Left ventricle myocardium superior (tissue), 1 donor: ENCODE data around the gene MYCL. TPM values are rescaled to one million over a fixed set of nuclear protein-coding genes. Genes with fewer than 3 reads are reported as not detected.

Source experiments
- ATAC-seq: fragments of 200-7000 bp; cut with Tn5 transposase; one replicate; pipeline ENCODE4 v1.9.1; 2020; ENCODE audit warnings: mild to moderate bottlenecking, moderate library complexity
- DNase-seq: peaks from one replicate; pipeline ENCODE4 v3.0.0-alpha.2; 2020
- intact Hi-C: fragments of 100-400 bp; cut with micrococcal nuclease; formaldehyde crosslinking; loops from one replicate; pipeline ENCODE4 v1.11.0; 2022
- total RNA-seq: library from RNA; stranded (reverse); fragmentation: NEBNext Ultra II Directional; extraction: Animal tissue kit (Norgen Biotek cat#: 25700); gene quantifications from one replicate; pipeline ENCODE4 v1.2.1, GENCODE V29; 2021
- donor health status: DM: no; HTN: yes; CAD: no; lungs with severe emphysema.

Gene MYCL
- total RNA-seq, 1 donor from 2014 or later, result 1.5 TPM

DNA sequence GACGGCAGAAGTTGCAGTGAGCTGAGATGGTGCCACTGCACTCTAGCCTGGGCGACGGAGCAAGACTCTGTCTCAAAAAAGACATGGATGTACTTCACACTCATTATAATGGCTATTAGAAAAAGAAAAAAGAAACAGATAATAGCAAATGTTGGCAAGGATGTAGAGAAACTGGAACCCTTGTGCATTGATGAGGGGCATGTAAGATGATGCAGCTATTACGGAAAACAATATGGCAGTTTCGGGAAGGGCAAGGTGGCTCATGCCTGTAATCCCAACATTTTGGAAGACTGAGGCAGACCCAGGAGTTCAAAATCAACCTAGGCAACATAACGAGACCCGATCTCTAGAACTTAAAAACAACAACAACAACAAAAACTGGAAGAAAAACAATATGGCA lies 40.7 kb downstream of the MYCL start:
- no peak for ATAC-seq
- intact Hi-C loops, result no loop called here
- no peak for DNase-seq

DNA sequence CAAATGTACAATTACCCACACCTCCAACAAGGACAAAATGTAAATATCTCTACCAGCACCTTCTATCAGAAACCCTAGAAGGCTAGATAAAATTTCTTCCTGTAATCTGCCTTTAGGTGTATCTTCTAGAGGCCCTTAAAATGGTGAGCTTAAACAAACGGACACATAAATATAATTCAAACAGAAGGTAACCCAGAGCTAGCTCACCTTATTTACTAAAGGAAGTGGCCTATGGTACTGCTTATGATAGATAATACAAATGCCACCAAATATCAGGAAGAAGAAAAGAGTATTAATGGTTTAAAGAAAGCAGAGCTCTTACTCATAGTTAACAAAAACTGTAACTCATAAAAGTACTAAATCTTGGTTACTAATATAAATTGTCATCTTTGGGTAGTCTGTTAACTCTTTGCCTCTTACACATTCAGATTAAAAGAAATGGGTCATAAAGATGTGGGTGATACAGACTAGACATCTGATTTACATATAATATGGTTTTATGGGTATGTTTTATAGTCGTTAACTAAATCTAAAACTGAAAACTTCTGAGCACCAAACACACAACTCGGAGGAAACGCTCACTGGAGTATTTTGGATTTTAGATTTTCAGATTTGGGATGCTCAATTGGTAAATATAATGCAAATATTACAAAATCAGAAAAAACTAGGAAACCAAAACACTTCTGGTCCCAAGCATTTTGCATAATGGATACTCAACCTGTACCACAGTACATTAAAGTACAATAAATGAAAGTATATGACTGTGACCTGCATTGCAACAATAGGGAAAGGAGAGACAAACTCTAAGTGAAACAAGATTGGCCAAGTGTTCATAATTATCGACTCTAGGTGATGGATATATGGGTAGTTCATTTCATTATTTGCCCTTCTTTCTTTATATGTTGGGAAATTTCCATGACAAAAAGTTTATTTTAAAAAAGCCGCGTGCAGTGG lies 41.6 kb downstream of the MYCL start:
- ATAC-seq, result no peak
- intact Hi-C loops, result no loop called here
- no peak for DNase-seq

- DNase-seq (no peak), ATAC-seq (no peak)
- intact Hi-C loops, result no loop called here
Observed at GRCh38 chr1:39858315-39858714, 43.4 kb downstream of the MYCL start.

DNA sequence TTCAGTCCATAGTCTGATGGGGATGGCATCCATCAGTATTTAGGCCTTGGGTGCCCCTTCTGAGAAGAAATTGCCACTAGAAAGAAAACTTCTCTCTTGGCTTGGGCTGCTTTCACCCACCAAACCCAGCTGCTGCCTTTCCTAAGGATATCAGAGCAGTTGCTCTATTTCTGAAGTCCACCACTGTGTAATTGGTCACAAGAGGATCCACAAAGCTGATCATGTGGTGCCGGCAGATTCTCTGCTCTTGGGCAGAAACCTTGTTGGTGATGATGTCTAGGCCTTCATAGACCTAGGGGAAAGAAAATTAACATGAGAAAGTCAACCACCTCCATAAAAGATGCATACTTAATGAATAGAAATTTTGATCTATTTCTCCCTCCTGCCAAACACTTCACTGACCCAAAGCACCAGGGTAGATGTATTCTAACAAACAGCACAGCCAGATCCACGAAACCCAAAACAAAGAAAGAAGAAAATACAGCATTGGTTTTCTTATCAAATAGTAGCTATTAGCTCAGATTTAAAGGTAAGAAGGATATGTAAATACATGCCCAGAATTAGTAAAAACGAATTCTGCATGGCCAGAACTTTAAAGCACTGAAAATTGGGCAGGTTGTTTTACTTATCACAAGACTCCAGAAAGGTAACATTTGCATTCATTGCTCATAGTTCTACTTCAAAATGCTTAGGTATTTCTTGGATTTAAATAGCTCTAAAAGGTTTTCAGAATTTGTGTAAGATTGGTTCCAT lies 44.4 kb downstream of the MYCL start:
- DNase-seq (no peak), ATAC-seq (no peak)
- intact Hi-C loops, result no loop called here

- intact Hi-C loops, result no loop called here
- ATAC-seq, result no peak
- no peak for DNase-seq
Observed at GRCh38 chr1:39854738-39855137, 47.0 kb downstream of the MYCL start.

DNA sequence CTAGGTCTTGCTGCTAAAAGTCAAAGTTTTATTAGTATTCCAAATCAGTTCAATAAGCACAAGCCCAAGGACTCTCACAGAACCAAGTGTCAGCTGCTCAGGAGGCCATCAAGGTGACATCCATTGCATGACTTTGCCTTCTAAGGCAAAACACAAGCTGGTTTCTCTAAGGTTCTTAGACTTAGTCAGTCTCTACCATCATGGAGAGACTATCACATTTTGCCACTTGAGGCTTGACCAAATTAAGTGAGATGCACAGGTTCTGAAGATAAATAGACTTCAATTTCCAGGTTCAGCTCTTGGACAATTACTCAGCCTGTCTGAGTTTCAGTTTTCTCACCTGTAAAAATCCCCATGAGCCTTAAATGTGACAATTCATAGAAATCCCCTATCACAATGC lies 47.4 kb downstream of the MYCL start:
- ATAC-seq, result no peak
- DNase-seq, result no peak
- intact Hi-C loops, result no loop called here

DNA sequence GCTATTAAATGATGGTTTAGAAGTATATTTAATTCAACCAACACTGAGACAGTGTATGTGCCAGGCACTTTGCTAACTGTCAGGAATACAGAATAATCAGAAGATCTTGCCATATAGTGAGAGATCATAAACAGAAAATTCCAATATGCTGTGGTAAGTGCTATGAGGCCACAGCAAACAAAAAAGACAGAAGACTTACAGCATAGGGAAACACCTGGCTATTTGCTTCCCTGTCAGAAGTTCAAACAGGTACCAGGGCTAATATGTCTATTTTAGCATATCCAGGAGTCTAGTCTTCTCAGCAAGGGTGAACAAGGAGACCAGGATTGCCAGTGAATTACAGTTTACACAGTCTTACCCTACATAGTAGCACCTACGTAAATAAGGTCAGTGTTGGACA lies 48.8 kb downstream of the MYCL start:
- DNase-seq (no peak), ATAC-seq (no peak)
- intact Hi-C loops, result no loop called here

DNA sequence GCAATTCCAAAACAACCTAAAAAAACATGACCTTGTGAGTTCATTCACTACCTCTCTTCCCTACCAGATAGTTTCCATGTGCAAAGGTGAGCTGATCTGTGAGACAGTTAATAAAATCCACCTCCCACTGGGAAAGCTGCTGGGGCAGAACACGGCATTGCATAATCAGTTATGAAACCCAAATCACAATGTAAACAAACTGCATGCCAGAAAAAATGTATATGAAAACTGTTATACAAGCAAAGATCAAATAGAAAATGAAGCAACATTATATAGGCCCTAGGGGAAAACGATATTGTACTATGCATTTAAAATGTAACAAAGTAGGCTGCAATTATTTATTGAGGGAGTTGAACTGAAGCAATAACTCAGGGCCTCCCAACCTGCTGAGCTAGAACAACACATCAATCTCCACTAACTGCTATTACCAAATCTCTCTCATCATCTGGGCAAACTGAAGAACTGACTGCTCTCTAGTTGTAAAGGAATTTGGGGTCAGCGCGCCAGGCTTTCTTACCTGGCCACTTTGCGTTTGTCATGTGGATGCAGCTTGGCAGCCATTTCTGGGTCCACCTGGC lies 49.4 kb downstream of the MYCL start:
- ATAC-seq (no peak), DNase-seq (no peak)
- intact Hi-C loops, result no loop called here

GRCh38 chr1:39850606-39851216 lies 51.0 kb downstream of the MYCL start:
- no peak for DNase-seq

DNA sequence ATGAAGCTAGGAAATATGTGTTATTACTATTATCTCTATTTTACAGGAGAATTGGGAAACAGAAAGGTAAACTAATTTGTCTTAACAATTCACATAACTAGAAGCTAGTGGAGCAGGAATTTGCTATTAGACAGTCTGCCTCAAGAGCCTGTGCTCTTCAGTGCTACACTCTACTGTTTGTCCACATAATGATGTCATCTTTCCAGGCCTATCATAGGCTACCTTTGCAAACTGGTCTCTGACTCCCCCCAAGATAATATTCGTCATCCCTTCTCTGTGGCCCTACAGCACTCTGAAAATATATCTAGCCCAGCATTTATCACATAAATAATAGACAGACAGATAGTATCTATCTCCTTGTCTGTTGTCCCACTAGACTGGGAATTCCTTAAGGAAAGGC lies 52.5 kb downstream of the MYCL start:
- ATAC-seq (no peak), DNase-seq (no peak)
- intact Hi-C loops, result no loop called here

More at GRCh38 chr1:39850606-39851216, 51.0 kb downstream of the MYCL start:
- no peak for ATAC-seq
- intact Hi-C loops, result no loop called here

DNA sequence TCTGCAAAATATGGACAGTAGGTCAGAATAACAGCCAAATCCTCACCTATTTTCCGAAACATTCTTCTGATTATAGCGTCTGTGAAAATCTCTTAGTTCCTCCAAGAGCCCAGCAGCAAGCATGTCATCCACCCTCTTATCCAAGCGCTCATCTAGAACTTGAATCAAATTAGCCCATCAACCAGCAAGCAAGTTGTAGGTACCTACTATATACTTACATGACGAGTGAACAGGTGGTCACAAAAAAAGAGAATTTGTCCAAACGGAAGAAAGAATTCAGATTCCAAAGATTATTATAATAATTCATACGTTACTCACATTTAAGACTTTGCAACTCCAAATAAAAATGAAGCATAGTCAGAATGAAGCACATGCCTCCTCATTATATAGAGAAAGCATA lies 53.8 kb downstream of the MYCL start:
- DNase-seq (no peak), ATAC-seq (no peak)
- intact Hi-C loops, result no loop called here

GRCh38 chr1:39846796-39847195 lies 54.9 kb downstream of the MYCL start:
- intact Hi-C loops, result no loop called here
- DNase-seq (no peak), ATAC-seq (no peak)

DNA sequence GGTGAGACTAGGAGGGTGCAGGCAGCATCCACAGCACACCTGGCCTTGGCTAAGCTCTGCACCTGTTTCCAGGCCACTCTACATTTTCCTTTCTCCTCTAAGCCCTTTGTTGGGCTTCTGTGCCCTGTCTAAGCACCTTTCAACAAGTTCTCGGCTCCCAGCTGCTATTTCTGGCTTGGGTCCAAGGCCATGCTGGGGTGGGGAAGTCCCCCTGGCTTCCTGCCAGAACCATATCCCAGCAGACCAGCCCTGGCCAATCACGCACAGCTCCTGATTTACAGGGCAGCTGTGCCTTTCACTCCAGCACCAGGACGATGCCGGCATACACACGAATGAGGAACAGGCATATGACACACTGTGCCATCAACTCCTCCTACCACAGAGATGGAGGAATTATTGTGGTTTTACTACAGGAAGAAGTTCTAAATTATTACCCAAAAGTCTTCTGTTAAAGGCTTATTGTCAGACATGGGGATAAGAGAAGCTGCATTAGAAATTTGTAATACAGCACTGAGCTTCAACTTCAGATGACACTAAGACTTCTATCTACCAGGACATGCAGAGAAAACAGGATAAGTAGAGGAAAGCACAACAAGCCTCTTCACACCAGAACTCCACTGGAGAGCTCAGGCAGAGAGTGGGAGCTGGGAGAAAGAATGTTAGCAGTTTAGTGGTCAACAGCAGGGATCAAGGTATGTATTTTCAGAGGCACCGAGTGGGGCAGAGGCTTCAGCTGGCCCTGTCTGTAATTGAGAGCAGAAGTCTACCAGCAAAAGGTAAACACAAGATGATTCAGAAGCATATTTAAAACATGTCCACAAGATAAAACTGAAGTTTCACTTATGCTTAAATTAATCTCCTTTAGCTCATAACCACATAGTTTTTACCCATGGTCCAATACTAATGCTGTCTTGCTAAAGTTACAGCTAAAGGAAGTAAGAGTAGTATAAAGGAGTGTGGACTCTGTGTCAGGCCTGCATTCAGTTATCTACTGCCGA lies 55.8 kb downstream of the MYCL start:
- ATAC-seq, result peak; percentile 96
- intact Hi-C loops, result no loop called here
- peak; percentile 85 for DNase-seq

Other genes with a start within 250 kb of the MYCL start
- gene NT5C1A, start 229.8 kb downstream of the MYCL start, total RNA-seq, result 39.6 TPM
- 2.4 TPM for gene HPCAL4, start 210.5 kb downstream of the MYCL start, total RNA-seq
- 33.7 TPM for gene PPIE, start 163.0 kb downstream of the MYCL start, total RNA-seq
- gene OXCT2, start 130.6 kb downstream of the MYCL start, total RNA-seq, result 0.77 TPM
- gene BMP8B, start 113.1 kb downstream of the MYCL start, total RNA-seq, result 0.40 TPM
- gene TRIT1, start 18.4 kb downstream of the MYCL start, total RNA-seq, result 17.4 TPM
- gene MFSD2A, start 53.2 kb upstream of the MYCL start, total RNA-seq, result 0.84 TPM
- 69.1 TPM for gene CAP1, start 138.8 kb upstream of the MYCL start, total RNA-seq
- 38.9 TPM for gene PPT1, start 195.3 kb upstream of the MYCL start, total RNA-seq